ENCODE measurements around the gene ITPR1.

DNA sequence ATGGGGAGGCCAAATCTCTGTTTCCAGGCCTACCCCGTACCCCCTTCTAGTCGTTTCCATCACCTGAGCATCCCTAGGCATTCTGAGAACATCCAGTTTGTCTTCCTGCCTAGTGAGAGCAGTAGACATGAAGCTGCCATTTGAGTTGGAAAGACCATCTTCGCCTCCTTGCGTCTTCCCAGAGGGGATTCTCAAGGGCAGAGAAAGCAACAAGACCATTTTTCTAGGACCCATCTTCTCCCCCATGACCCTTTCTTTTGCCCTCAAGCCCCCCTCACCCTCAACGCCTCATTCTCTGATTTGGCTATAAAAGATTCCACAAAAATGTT, 337.4 kb downstream of the ITPR1 start:
- TF ChIP-seq, protein P1, sequence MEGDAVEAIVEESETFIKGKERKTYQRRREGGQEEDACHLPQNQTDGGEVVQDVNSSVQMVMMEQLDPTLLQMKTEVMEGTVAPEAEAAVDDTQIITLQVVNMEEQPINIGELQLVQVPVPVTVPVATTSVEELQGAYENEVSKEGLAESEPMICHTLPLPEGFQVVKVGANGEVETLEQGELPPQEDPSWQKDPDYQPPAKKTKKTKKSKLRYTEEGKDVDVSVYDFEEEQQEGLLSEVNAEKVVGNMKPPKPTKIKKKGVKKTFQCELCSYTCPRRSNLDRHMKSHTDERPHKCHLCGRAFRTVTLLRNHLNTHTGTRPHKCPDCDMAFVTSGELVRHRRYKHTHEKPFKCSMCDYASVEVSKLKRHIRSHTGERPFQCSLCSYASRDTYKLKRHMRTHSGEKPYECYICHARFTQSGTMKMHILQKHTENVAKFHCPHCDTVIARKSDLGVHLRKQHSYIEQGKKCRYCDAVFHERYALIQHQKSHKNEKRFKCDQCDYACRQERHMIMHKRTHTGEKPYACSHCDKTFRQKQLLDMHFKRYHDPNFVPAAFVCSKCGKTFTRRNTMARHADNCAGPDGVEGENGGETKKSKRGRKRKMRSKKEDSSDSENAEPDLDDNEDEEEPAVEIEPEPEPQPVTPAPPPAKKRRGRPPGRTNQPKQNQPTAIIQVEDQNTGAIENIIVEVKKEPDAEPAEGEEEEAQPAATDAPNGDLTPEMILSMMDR (IDR thresholded peaks at IDR 0.05; ENCODE audit: poor library complexity, severe bottlenecking): no peak
- TF ChIP-seq EZH2 (IDR thresholded peaks at IDR 0.05; ENCODE audit: borderline replicate concordance, insufficient read depth, low read length, poor library complexity, severe bottlenecking) (no peak), SMC3 (conservative IDR thresholded peaks at IDR 0.05; ENCODE audit: poor library complexity) (no peak), EP300 (conservative IDR thresholded peaks at IDR 0.05; ENCODE audit: poor library complexity, severe bottlenecking) (no peak), POLR2AphosphoS5 (IDR thresholded peaks at IDR 0.05) (no peak), RAD21 (conservative IDR thresholded peaks at IDR 0.05) (no peak), MXI1 (conservative IDR thresholded peaks at IDR 0.05; ENCODE audit: poor library complexity, severe bottlenecking) (no peak)
- TF ChIP-seq, protein P2, sequence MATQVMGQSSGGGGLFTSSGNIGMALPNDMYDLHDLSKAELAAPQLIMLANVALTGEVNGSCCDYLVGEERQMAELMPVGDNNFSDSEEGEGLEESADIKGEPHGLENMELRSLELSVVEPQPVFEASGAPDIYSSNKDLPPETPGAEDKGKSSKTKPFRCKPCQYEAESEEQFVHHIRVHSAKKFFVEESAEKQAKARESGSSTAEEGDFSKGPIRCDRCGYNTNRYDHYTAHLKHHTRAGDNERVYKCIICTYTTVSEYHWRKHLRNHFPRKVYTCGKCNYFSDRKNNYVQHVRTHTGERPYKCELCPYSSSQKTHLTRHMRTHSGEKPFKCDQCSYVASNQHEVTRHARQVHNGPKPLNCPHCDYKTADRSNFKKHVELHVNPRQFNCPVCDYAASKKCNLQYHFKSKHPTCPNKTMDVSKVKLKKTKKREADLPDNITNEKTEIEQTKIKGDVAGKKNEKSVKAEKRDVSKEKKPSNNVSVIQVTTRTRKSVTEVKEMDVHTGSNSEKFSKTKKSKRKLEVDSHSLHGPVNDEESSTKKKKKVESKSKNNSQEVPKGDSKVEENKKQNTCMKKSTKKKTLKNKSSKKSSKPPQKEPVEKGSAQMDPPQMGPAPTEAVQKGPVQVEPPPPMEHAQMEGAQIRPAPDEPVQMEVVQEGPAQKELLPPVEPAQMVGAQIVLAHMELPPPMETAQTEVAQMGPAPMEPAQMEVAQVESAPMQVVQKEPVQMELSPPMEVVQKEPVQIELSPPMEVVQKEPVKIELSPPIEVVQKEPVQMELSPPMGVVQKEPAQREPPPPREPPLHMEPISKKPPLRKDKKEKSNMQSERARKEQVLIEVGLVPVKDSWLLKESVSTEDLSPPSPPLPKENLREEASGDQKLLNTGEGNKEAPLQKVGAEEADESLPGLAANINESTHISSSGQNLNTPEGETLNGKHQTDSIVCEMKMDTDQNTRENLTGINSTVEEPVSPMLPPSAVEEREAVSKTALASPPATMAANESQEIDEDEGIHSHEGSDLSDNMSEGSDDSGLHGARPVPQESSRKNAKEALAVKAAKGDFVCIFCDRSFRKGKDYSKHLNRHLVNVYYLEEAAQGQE (IDR thresholded peaks at IDR 0.05; ENCODE audit: borderline replicate concordance): no peak

All from neural cell (in vitro differentiated cells).